ENCODE data around the gene UBE2R2. TPM values are rescaled to one million over a fixed set of nuclear protein-coding genes. Genes with fewer than 3 reads are reported as not detected.

UBE2R2 gene
- total RNA-seq, 2 experiments from 2014 or later: 22.7 to 24.5 TPM

- no peaks in the 10 kb centered on the region for H3K9me3 Mint-ChIP-seq
- no peak overlapping the region for H3K4me3 ChIP-seq (ENCODE audit: low read length)
- H3K4me1 ChIP-seq (ENCODE audit: insufficient read depth, low read length): no peaks in the 10 kb centered on the region
- H3K36me3 Mint-ChIP-seq (ENCODE audit: low read depth): peaks cover 99% of the 10 kb centered on the region
- intact Hi-C loops (cut with DNase I, micrococcal nuclease): loop anchor here (1.0 to 5.0 kb wide), 2 partner anchors 109 to 110 kb away; no protein-coding TSS in a partner anchor
- ChIA-PET POLR2A (no interaction called here), CTCF (interaction anchor here (0.6 kb wide), 1 partner anchor 109 kb away, joined by 4 read pairs; no protein-coding TSS in a partner anchor)
- no peak overlapping the region for H3K4me3 Mint-ChIP-seq
- no peaks in the 10 kb centered on the region for H3K27me3 ChIP-seq (ENCODE audit: control insufficient read depth in 1 of 2, insufficient read depth in 2 of 2, low read length in 2 of 2)
- H3K27ac ChIP-seq (ENCODE audit: low read depth in 1 of 2, low read length in 2 of 2): no peak overlapping the region
- no peaks in the 10 kb centered on the region for H3K9me3 ChIP-seq (ENCODE audit: control insufficient read depth in 1 of 2, insufficient read depth in 1 of 2, low read length in 2 of 2)
- peak in 5 of 14 experiments; percentile 9 to 41 (median 18) for DNase-seq
- H3K27me3 Mint-ChIP-seq: no peaks in the 10 kb centered on the region
- H3K36me3 ChIP-seq (ENCODE audit: insufficient read depth, low read length): peaks cover 90% of the 10 kb centered on the region
- no peaks in the 10 kb centered on the region for H3K4me1 Mint-ChIP-seq (ENCODE audit: low read depth)
- peak; percentile 67 for ATAC-seq (ENCODE audit: poor library complexity)
- no peak overlapping the region for H3K27ac Mint-ChIP-seq
- TF ChIP-seq CTCF (IDR thresholded peaks at IDR 0.05): peak; percentile 36
These were observed 105.3 kb downstream of the UBE2R2 start for GRCh38 chr9:33921967-33922895.

GRCh38 chr9:33923079-33923478, 106.1 kb downstream of the UBE2R2 start:
- intact Hi-C loops (cut with DNase I, micrococcal nuclease): loop anchor here in 1 of 2 experiments (5.0 kb wide), 1 partner anchor 111 kb away; no protein-coding TSS in a partner anchor
- Mint-ChIP-seq H3K4me3 (no peak overlapping the region), H3K36me3 (ENCODE audit: low read depth) (peaks cover 99% of the 10 kb centered on the region), H3K27me3 (no peaks in the 10 kb centered on the region), H3K27ac (no peak overlapping the region), H3K4me1 (ENCODE audit: low read depth) (no peaks in the 10 kb centered on the region), H3K9me3 (no peaks in the 10 kb centered on the region)
- Histone ChIP-seq H3K27ac (ENCODE audit: low read depth in 1 of 2, low read length in 2 of 2) (no peak overlapping the region), H3K36me3 (ENCODE audit: insufficient read depth, low read length) (peaks cover 90% of the 10 kb centered on the region), H3K4me1 (ENCODE audit: insufficient read depth, low read length) (no peaks in the 10 kb centered on the region), H3K4me3 (ENCODE audit: low read length) (no peak overlapping the region), H3K9me3 (ENCODE audit: control insufficient read depth in 1 of 2, insufficient read depth in 1 of 2, low read length in 2 of 2) (no peaks in the 10 kb centered on the region), H3K27me3 (ENCODE audit: control insufficient read depth in 1 of 2, insufficient read depth in 2 of 2, low read length in 2 of 2) (no peaks in the 10 kb centered on the region)
- ChIA-PET CTCF (no interaction called here), POLR2A (no interaction called here)
- ATAC-seq (ENCODE audit: poor library complexity) (no peak), DNase-seq (no peak)
- no peak for TF ChIP-seq CTCF (IDR thresholded peaks at IDR 0.05)

- ChIA-PET CTCF (interaction anchor here (0.7 to 1.3 kb wide), 2 partner anchors 9 to 110 kb away, joined by 3 to 4 read pairs; no protein-coding TSS in a partner anchor), POLR2A (no interaction called here)
- no peak overlapping the region for H3K4me3 Mint-ChIP-seq
These were observed 107.2 kb downstream of the UBE2R2 start for GRCh38 chr9:33923998-33924701.

More at GRCh38 chr9:33923998-33924701, 107.2 kb downstream of the UBE2R2 start:
- no peak for TF ChIP-seq CTCF (IDR thresholded peaks at IDR 0.05)
- Histone ChIP-seq H3K27ac (ENCODE audit: low read depth in 1 of 2, low read length in 2 of 2) (no peak overlapping the region), H3K9me3 (ENCODE audit: control insufficient read depth in 1 of 2, insufficient read depth in 1 of 2, low read length in 2 of 2) (no peaks in the 10 kb centered on the region), H3K4me3 (ENCODE audit: low read length) (no peak overlapping the region), H3K4me1 (ENCODE audit: insufficient read depth, low read length) (no peaks in the 10 kb centered on the region), H3K36me3 (ENCODE audit: insufficient read depth, low read length) (peaks cover 91% of the 10 kb centered on the region), H3K27me3 (ENCODE audit: control insufficient read depth in 1 of 2, insufficient read depth in 2 of 2, low read length in 2 of 2) (no peaks in the 10 kb centered on the region)
- Mint-ChIP-seq H3K4me1 (ENCODE audit: low read depth) (no peaks in the 10 kb centered on the region), H3K9me3 (no peaks in the 10 kb centered on the region), H3K36me3 (ENCODE audit: low read depth) (peaks cover 98% of the 10 kb centered on the region), H3K27me3 (no peaks in the 10 kb centered on the region), H3K27ac (peak overlapping the region; percentile 6)
- DNase-seq (no peak), ATAC-seq (ENCODE audit: poor library complexity) (no peak)
- intact Hi-C loops (cut with DNase I, micrococcal nuclease): loop anchor here in 1 of 2 experiments (5.0 kb wide), 1 partner anchor 112 kb away; no protein-coding TSS in a partner anchor

Measured in CD4-positive, alpha-beta T cell (primary cell).